ENCODE data around the gene USP54.

DNA sequence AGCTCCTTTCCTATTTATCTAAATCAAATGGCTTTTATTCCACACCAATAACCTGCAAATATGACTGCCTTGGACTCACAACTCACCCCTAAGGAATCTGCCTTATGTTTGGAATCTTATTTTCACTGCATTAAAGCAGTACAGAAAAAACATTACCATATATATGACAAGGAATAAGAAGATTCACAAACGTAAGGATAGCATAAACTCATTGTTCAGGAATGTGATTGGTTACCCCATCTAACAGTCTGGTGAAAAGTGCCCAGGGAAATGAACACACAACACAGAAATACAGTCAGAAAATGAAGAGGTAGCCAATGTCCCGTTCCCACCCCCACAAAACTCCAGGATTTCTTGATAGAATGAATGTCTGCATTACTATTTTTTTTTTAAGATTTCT is 97.4 kb downstream of the USP54 start:
- TF ChIP-seq, protein P1, sequence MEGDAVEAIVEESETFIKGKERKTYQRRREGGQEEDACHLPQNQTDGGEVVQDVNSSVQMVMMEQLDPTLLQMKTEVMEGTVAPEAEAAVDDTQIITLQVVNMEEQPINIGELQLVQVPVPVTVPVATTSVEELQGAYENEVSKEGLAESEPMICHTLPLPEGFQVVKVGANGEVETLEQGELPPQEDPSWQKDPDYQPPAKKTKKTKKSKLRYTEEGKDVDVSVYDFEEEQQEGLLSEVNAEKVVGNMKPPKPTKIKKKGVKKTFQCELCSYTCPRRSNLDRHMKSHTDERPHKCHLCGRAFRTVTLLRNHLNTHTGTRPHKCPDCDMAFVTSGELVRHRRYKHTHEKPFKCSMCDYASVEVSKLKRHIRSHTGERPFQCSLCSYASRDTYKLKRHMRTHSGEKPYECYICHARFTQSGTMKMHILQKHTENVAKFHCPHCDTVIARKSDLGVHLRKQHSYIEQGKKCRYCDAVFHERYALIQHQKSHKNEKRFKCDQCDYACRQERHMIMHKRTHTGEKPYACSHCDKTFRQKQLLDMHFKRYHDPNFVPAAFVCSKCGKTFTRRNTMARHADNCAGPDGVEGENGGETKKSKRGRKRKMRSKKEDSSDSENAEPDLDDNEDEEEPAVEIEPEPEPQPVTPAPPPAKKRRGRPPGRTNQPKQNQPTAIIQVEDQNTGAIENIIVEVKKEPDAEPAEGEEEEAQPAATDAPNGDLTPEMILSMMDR (IDR thresholded peaks at IDR 0.05; ENCODE audit: low read depth, low read length, missing input control): no peak
- TF ChIP-seq SP1 (IDR thresholded peaks at IDR 0.05): no peak
- no peak for TF ChIP-seq YY1 (IDR thresholded peaks at IDR 0.05)

Measured in liver (tissue), 3 donors.